NCI-H1048 (cell line): ENCODE measurements around the gene TBL1XR1.

Experiments
- DNase-seq: peaks from one replicate; lab custom pipeline; 2025; lab: John Stamatoyannopoulos, UW

TBL1XR1 gene

DNA sequence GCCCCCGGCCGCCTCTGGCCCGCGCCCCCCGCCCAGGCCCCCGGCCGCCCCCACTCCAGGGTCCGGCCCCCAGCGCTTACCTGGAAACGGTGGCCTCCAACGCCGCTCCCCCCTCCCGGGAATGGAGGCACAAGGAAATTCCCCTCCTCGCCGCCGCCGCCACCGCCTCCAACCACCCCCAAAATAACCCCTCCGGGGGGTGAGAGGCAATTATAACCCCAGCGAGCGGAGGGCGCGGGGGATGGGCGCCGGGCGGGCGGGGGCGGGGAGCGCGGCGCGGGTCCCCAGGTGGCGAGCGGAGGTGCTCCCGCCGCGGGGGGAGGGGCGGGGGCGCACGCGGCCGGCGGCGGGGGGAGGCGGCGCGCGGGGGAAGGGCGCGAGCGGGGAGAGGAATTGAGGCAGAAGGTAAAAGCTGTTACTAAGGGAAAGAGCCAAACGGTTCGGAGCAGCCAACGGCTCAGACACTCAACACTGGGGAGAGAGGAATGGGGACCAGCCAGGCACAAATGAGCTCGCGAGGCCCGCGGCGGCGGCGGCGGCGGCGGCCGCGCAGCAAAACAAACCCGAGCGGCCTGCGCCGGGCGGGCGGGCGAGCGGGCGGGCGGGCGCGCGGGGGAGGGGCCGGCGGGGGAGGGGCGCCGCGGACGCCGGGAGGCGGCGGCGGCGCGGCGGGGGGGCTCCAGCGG lies at the start of gene TBL1XR1:
TSS of gene TBL1XR1 (minus strand) at position 442 of the 686 bp plus-strand sequence. CDS start 132,505 bp downstream, outside the sequence.
- DNase-seq: peak; percentile 96

GRCh38 chr3:177245250-177245649 lies 48.0 kb upstream of the TBL1XR1 start:
- DNase-seq: no peak

DNA sequence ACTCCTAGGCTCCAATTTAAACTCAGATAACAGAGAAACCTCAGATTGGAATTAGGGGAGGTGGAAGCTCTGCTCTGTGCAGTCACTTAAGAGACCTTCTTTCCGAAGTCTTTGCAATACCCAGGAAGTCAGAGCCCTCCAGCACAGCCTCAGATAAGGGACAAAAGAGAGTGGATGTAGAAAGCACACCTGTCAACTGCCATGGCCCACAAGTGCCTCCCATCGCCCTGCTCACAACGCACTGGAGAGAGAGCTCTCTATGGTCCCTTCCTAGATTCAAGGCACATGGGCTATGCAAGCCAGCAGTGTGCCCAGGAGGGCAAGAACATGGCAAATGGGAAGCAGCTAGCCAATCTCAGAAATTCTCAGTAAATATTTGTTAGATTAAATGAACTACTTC lies 47.3 kb upstream of the TBL1XR1 start:
- no peak for DNase-seq

GRCh38 chr3:177238686-177239216 lies 41.5 kb upstream of the TBL1XR1 start:
- DNase-seq: no peak

DNA sequence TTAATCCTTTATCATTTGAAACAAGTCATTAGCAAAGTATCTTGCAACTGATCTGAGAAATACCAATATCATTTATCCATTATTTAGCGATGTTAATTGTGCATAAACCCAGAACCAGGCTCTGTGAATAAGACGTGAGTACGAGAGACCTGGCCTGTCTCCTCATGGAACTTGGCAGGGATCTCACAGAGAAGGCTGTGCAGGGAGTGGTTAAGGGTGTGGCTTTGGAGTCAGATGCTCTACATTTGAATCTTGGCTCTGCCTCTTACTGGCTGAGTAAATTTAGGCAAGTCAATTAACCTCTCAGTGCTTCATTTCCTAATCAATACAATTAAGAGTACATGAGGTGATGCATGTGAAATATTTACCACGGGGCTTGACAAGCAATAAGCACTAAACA lies 39.9 kb upstream of the TBL1XR1 start:
- no peak for DNase-seq

DNA sequence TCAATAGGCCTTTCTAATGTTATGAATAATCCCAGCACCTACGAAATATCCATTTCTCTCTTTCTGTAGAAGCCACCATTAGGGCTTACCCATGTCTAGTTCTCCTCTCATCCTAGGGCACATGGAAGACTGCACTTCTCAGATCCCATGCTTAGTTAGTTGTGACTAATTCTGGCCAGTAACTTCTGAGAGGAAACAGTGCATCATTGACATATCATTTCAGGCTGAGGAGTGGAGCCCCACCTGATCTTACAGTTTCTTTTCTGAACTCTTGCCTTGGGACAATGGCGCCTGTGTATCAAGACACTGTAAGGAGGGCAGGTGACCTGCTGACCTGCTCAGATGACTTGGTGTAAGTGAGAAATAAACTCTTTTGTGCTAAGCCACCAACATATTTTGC lies 39.4 kb upstream of the TBL1XR1 start:
- DNase-seq: no peak

- DNase-seq: no peak
Measured at GRCh38 chr3:177234121-177234520, 36.8 kb upstream of the TBL1XR1 start.

GRCh38 chr3:177231242-177231641 lies 34.0 kb upstream of the TBL1XR1 start:
- DNase-seq: no peak

- no peak for DNase-seq
Measured at GRCh38 chr3:177230641-177231040, 33.4 kb upstream of the TBL1XR1 start.

DNA sequence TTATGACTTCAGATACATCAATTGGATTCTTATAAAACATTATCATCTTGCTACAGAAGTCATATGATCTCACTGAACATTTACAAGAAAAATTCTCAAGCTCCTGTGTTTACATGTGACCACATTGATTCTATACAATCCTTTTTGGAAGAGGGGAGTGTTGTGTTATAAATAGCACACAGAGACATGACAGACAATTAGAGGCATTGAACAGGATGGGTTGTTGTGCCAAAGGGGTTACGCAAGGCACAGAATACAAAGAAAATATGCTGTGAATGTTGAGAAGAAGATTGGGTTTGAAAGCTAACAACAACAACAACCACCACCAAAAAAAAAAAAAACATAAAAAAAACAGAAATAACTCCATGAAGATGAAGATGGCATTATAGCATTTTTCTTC lies 32.5 kb upstream of the TBL1XR1 start:
- no peak for DNase-seq

DNA sequence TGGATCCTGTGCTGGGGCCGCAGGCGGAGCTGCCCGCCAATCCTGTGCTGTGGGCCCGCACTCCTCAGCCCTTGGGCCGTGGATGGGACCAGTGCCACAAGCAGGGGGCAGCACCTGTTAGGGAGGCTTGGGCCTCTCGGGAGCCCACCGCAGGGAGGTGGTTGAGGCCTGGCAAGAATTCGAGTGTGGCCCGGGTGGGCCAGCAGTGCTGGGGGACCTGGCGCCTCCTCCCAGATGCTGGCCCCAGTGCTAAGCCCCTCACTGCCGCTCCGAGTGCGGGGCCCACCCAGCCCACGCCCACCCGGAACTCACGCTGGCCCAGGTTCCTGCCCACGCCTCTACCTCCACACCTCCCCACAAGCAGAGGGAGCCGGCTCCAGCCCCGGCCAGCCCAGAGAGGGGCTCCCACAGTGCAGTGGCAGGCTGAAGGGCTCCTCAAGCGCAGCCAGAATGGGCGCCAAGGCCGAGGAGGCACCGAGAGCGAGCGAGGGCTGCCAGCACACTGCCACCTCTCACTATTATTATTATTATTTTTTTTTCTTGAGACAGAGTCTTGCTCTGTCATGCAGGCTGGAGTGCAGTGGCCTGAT lies 31.4 kb upstream of the TBL1XR1 start:
- no peak for DNase-seq

DNA sequence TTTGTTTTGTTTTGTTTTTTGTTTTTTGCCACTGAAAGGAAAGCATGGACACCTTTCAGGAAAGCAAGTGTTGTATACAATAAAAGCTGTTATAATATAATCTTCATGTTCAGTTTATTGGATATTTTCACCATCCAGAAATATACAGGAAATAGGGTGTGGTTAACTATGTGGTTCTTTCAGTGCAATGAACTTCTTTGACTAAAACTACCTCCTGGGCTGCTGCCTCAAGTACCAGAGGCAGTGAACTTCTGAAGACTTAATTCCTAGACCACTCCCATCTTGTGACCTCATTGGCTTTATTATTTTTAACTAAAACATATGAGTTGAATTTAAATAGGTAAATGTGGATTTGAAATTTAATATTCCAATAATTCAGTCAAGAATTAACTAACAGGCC lies 27.1 kb upstream of the TBL1XR1 start:
- no peak for DNase-seq

DNA sequence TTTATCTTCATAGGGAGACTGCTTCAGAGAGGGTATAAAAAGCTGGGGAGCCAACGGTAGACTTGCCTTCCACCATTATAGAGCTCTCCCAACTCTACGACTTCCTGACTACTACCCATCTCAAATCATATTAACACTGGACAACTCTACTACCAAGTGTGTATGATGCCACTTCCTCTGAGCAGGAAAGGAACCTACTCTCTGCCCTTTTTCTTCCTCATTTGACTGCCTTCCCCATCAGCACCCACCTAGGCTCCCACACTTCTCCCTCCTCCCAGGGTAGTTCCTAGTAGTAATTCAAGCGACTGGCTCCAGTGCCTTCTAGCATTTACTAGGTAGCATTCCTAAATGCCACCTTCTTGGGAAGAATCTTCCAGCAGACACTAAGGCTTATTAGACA lies 24.5 kb upstream of the TBL1XR1 start:
- no peak for DNase-seq

- no peak for DNase-seq
Measured at GRCh38 chr3:177220136-177220974, 23.1 kb upstream of the TBL1XR1 start.

GRCh38 chr3:177213801-177214535 lies 16.7 kb upstream of the TBL1XR1 start:
- no peak for DNase-seq

DNA sequence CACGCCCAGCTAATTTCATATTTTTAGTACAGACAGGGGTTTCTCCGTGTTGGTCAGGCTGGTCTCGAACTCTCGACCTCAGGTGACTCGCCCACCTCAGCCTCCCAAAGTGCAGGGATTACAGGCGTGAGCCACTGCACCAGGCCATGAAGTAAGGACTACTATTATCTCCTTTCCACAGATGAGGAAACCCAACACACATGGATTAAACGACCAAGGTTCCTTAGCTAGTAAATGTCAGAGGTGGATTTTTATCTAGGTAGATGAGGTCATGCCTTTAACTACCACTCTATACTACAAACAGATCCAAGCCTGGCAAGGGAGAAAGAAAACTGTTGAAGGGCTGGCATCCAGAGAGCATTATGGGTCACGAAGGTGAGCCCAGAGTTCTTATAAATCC lies 15.5 kb upstream of the TBL1XR1 start:
- DNase-seq: no peak

GRCh38 chr3:177212278-177212610 lies 15.0 kb upstream of the TBL1XR1 start:
- DNase-seq: no peak

DNA sequence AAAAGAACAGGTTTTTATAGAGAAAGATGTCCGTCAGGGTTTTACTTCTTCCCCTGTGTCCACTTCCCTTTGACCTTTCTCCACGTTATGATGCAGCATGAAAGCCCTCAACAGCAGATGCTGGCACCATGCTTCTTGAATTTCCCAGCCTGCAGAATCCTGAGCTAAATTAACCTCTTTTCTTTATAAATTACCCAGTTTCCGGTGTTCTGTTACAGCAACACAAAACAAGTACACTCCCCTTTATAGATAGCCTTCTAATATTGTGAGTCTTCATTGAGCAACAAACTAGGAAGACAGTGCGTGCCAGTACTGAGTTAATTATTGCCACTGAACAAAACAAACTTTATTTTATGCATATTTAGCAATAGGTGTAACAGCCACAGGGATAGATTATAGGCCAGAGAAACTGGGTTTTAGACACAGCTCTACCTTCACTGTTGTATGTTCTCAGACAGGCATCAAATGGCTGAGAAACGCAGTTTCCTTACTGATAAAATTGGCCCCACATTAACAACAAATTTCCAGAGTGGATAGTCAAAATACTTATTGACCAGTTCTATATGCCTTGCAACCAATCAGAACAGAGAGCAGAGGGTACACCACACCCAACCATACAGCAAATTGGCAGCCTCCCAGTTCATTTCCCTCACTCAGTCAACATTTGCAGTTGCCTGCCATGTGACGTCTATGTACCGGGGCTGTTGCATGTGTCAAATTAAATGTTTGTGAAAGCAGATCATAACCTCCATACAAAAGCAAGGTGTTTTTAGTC lies 14.4 kb upstream of the TBL1XR1 start:
- DNase-seq: no peak

- no peak for DNase-seq
Measured at GRCh38 chr3:177210744-177211502, 13.6 kb upstream of the TBL1XR1 start.

DNA sequence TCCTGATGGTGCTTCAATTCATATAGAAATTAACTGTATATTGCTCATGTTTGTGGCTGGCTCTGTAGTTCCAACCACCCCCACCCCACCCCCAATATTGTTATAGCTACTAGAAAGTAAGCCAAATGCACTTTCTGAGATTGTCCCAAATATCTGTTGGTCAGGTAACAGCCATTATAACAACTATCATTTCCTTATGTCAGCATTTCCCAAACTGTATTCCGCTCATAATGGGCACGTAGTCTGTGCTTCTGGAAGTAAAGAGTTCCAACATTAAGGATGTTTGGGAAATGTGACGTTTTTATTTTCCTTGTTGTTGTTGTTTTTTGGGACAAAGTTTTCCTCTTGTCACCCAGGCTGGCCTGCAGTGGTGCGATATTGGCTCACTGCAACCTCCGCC lies 12.2 kb upstream of the TBL1XR1 start:
- no peak for DNase-seq

DNA sequence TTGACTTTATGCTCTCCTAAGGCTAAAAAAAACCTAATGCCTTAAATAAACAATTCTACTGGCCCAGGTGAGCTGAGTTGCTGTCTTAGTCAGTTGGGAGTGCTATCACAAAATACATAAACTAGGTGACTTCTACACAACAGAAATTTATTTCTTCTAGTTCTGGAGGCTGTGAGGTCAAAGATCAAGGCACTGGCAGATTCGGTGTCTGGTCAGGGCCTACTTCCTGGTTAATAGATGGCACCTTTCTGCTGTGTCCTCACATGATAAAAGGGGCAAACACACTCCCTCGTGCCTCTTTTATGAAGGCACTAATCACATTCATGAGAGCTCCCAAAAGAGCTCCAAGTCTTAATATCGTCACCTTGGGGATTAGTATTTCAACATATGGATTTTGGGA lies 11.5 kb upstream of the TBL1XR1 start:
- DNase-seq: no peak
